ENCODE results near the gene MICB. TPM values are rescaled to one million over a fixed set of nuclear protein-coding genes. Genes with fewer than 3 reads are reported as not detected.

MICB gene
- total and polyA plus RNA-seq, 9 of the 15 experiments (the other 6 are each of a cell fraction or from before 2014, with no cell fraction given) = 13.3 to 34.5 (median 19.8) TPM

GRCh38 chr6:31541059-31541657 is 43.2 kb downstream of the MICB start (continued):
- TF ChIP-seq ZSCAN32 (CRISPR knock-in tag; IDR thresholded peaks at IDR 0.05) (peak; percentile 38; the same call in 1 of the 2 replicates), CHD1 (IDR thresholded peaks at IDR 0.05; ENCODE audit: low read length) (peak; percentile 98), FOXJ3 (CRISPR knock-in tag; IDR thresholded peaks at IDR 0.05) (no peak), ZNF609 (CRISPR knock-in tag; IDR thresholded peaks at IDR 0.05; ENCODE audit: borderline replicate concordance) (no peak), ADNP (tag; IDR thresholded peaks at IDR 0.05) (no peak), REST (IDR thresholded peaks at IDR 0.05; ENCODE audit: borderline replicate concordance) (no peak), REST (CRISPR knock-in tag; IDR thresholded peaks at IDR 0.05; ENCODE audit: low read depth) (no peak), HNRNPLL (IDR thresholded peaks at IDR 0.05; ENCODE audit: low read depth, low read length, poor library complexity, severe bottlenecking) (peak; percentile 42), DPF2 (IDR thresholded peaks at IDR 0.05) (no peak; the same call in 1 of the 2 replicates), POLR2AphosphoS2 (IDR thresholded peaks at IDR 0.05; ENCODE audit: low read length) (0 out of 2 replicates have a peak, but pooled peaks have one; percentile 24), EZH2 (IDR thresholded peaks at IDR 0.05; ENCODE audit: borderline replicate concordance, low read depth, low read length) (no peak), ZFP36 (IDR thresholded peaks at IDR 0.05; ENCODE audit: low read depth, low read length, partially characterized antibody) (no peak), KLF6 (CRISPR knock-in tag; IDR thresholded peaks at IDR 0.05; ENCODE audit: borderline replicate concordance) (no peak), TRIM28 (IDR thresholded peaks at IDR 0.05) (no peak)
- TF ChIP-seq, protein P1, sequence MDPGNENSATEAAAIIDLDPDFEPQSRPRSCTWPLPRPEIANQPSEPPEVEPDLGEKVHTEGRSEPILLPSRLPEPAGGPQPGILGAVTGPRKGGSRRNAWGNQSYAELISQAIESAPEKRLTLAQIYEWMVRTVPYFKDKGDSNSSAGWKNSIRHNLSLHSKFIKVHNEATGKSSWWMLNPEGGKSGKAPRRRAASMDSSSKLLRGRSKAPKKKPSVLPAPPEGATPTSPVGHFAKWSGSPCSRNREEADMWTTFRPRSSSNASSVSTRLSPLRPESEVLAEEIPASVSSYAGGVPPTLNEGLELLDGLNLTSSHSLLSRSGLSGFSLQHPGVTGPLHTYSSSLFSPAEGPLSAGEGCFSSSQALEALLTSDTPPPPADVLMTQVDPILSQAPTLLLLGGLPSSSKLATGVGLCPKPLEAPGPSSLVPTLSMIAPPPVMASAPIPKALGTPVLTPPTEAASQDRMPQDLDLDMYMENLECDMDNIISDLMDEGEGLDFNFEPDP (CRISPR knock-in tag; IDR thresholded peaks at IDR 0.05) = no peak

Measured in K562 (cell line).